ENCODE results near the gene OBP2A.

The OBP2A gene

GRCh38 chr9:135552698-135553171, 6.8 kb downstream of the OBP2A start:
- TF ChIP-seq CTCF (IDR thresholded peaks at IDR 0.05) = no peak
- DNase-seq (ENCODE audit: low spot score) = no peak
- Histone ChIP-seq H3K4me3 (no peak overlapping the region), H3K27ac (no peak overlapping the region)

- no peak for TF ChIP-seq CTCF (IDR thresholded peaks at IDR 0.05)
- Histone ChIP-seq H3K27ac (no peak overlapping the region), H3K4me3 (no peak overlapping the region)
- DNase-seq (ENCODE audit: low spot score) = no peak
Observed at GRCh38 chr9:135554718-135555117, 8.8 kb downstream of the OBP2A start.

DNA sequence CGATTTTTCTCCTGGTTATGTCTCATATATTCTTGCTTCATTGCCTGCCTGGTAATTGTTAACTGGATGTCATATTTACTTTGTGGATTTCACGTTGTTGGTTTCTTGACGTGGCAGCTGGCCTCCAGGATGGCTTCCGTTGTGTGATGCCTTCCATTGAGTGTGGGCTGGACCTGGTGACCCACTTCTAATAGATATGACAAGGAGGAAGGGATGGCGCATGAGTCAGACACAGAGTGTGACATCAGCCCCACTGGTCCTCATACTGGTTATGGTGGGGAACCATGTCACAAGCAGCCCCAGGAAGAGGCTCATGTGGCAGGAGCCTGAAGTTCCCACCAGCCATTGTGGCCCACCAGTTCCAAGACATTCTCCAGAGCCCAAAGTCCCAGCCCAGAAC, 9.3 kb downstream of the OBP2A start:
- Histone ChIP-seq H3K27ac (no peak overlapping the region), H3K4me3 (no peak overlapping the region)
- TF ChIP-seq CTCF (IDR thresholded peaks at IDR 0.05) = no peak
- DNase-seq (ENCODE audit: low spot score) = no peak

DNA sequence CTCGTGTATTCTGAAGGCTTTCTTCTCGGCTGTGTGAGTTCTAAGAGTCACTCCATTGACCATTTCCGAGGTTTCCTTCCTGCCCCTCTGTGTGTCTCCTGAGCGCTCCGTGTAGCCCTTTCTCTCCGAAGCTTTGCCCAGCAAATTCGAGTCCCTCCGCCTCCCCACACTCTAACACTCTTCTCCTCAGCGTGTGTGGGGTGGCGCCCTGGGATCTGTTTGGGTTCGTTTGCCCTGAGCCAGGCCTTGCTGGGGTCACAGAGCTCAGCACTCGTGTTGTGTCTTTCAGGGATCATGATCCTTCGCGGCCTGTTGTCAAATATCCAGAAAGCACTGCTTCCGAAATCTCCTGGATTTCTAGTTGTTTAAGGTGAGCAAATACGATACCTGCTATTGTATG, 10.0 kb downstream of the OBP2A start:
- DNase-seq (ENCODE audit: low spot score) = no peak
- Histone ChIP-seq H3K27ac (no peak overlapping the region), H3K4me3 (no peak overlapping the region)
- TF ChIP-seq CTCF (IDR thresholded peaks at IDR 0.05) = no peak

- Histone ChIP-seq H3K27ac (no peak overlapping the region), H3K4me3 (no peak overlapping the region)
- no peak for DNase-seq (ENCODE audit: low spot score)
- no peak for TF ChIP-seq CTCF (IDR thresholded peaks at IDR 0.05)
Observed at GRCh38 chr9:135559606-135560005, 13.7 kb downstream of the OBP2A start.

DNA sequence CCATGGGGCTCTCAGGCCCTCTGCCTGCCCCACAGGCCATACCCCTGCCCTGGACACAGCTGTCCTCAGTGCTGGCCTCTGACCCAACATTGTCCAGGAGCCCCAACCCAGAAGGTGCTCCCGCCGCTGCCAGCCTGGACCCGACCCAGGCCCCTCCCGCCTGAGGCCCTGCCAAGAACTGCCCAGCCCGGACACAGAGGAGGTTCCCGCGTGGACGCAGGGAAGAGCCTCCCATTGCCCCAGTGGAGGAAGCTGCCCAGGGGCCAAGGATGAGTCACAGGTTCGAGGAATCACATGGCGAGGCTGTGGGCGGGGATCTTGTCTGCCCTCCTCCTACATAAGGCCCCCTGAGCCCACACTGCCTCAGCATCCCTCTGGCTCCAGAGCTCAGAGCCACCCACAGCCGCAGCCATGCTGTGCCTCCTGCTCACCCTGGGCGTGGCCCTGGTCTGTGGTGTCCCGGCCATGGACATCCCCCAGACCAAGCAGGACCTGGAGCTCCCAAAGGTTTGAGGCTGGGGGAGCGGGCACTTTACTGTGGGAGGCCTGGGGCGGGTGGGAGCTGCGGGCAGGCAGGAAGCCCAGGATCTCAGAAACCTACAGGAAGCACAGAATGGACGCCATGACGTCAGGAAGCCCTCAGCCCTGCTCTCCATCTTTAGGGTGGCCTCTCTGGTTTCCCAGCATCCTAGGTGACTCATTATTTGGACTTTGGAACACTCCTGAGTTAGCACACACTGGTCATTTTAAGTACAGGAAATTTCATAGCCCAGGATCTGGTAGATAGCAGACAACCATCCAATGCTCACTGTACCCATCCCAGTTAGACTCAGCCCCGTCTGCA, 15.7 kb downstream of the OBP2A start, which contains the start of gene PAEP:
PAEP (plus strand) TSS at position 366 of the 844 bp plus-strand sequence.
- Histone ChIP-seq H3K27ac (no peak within 1 kb of the TSS), H3K4me3 (no peak within 1 kb of the TSS)
- TF ChIP-seq CTCF (IDR thresholded peaks at IDR 0.05) = no peak
- DNase-seq (ENCODE audit: low spot score) = no peak

- TF ChIP-seq CTCF (IDR thresholded peaks at IDR 0.05) = no peak
- Histone ChIP-seq H3K27ac (no peak overlapping the region), H3K4me3 (no peak overlapping the region)
- no peak for DNase-seq (ENCODE audit: low spot score)
Observed at GRCh38 chr9:135562235-135562745, 16.4 kb downstream of the OBP2A start.

Measured in coronary artery (tissue), 2 donors.